Nephron progenitor cell (in vitro differentiated cells): ENCODE results near the gene TRIO.
A peak's percentile ranks its signal among the peaks of the same experiment; 100 is the strongest.

ENCODE experiments used
- DNase-seq: peaks from one replicate; pipeline ENCODE4 v3.0.0; 2021
- H3K27ac Mint-ChIP-seq: 2 replicates; pipeline ENCODE4 v1.8.0; 2021; ENCODE audit warnings: mild to moderate bottlenecking, moderate library complexity, mixed read lengths
- H3K27me3 Mint-ChIP-seq: 2 replicates; pipeline ENCODE4 v1.8.0; 2021; ENCODE audit warnings: mild to moderate bottlenecking, low read depth, mixed read lengths; ENCODE audit not compliant: poor library complexity
- H3K36me3 Mint-ChIP-seq: 2 replicates; pipeline ENCODE4 v1.8.0; 2021; ENCODE audit warnings: low read depth, mixed read lengths
- H3K4me1 Mint-ChIP-seq: 2 replicates; pipeline ENCODE4 v1.8.0; 2021; ENCODE audit warnings: mixed read lengths
- H3K4me3 Mint-ChIP-seq: 2 replicates; pipeline ENCODE4 v1.8.0; 2021; ENCODE audit warnings: mild to moderate bottlenecking, moderate library complexity, mixed read lengths
- H3K9me3 Mint-ChIP-seq: 2 replicates; pipeline ENCODE4 v1.8.0; 2021; ENCODE audit warnings: mild to moderate bottlenecking, moderate library complexity, mixed read lengths
- CTCF ChIP-seq: fragments of 200-600 bp; sonication (generic); IDR thresholded peaks from 2 replicates; pipeline ENCODE4 v1.5.0; 2021; ENCODE audit warnings: antibody characterized with exemption

TRIO gene

DNA sequence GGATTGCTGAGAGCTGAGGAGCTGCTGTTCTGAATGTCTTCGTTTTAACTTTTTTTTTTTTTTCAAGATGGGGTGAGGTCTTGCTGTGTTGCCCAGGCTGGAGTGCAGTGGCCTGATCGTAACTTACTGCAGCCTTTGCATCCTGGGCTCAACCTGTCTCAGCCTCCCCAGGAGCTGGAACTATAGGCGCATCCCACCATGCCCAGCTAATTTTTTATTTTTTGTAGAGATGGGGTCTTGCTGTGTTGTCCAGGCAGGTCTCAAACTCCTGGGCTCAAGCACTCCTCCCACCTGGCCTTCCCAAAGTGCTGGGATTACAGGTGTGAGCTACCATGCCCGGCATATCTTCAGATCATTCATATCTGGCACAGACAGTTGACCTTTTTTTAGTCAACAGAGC lies 46.5 kb downstream of the TRIO start:
- DNase-seq = no peak
- no peaks in the 10 kb centered on the region for H3K9me3 Mint-ChIP-seq
- peaks cover 51% of the 10 kb centered on the region for H3K4me1 Mint-ChIP-seq
- TF ChIP-seq CTCF = no peak
- no peaks in the 10 kb centered on the region for H3K36me3 Mint-ChIP-seq
- H3K27ac Mint-ChIP-seq = peak overlapping the region; percentile 87
- no peak overlapping the region for H3K4me3 Mint-ChIP-seq
- H3K27me3 Mint-ChIP-seq = no peaks in the 10 kb centered on the region

DNA sequence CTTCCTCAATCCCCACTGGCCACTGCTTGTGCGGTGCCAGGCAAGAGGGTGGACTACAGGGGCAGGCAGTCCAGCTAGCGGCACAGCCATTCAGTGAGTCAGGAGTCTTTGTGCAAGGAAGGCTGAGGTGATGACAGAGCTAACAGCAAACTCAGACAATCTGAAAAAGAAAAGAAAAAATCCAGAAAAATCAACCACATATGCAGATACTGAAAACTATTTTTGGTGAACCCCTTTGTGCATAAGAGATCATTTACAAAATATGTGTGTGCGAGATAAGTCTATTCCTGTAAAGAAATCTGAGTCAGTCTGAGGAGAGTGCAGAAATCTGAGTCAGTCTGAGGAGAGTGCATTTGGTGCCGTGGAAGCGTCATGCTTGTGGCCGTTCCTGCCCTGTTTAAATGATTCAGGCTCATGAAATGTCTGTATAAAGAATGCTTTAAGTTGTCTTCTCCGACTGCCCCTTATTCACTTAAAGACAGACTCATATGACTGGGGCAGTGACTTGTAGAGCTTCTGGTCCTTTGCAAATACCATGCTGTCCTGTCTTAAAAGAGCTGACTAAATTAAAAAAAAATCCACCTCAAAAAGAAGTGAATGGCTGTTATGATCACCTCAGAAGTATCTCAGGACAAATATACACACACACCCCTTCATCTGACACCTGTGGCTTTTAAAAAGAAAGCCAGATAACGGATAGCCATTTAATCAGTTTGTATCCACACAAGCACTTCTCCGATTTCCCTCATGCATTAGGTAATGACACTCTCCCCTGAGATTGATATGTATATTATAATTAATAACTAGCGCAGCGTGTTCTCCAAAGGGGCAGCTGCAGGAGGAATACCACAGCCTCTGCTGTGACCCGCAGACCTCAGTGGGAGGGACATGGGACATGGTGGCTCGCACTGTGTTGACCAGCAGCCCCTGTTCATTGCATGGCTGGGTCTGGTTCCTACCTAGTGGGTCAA lies 47.3 kb downstream of the TRIO start:
- Mint-ChIP-seq H3K9me3 (no peaks in the 10 kb centered on the region), H3K27ac (peak overlapping the region; percentile 87), H3K4me1 (peaks cover 50% of the 10 kb centered on the region), H3K4me3 (no peak overlapping the region), H3K36me3 (peaks cover 2% of the 10 kb centered on the region), H3K27me3 (no peaks in the 10 kb centered on the region)
- TF ChIP-seq CTCF = no peak
- DNase-seq = no peak

DNA sequence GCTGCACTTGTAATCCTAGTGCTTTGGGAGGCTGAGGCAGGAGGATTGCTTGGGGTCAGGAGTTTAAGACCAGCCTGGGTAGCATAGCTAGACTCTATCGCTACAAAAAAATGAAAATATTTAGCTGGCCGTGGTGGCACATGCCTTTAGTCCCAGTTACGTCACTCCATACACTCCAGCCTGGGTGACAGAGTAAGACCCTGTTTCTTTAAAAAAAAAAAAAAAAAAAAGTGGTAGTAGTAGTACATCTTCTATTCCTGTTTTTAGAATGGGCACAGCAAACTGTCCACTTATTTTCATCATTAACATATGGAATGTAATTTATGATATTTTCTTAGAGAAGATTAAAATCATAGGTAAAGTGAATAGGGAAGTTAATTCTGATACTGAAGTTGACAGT lies 48.2 kb downstream of the TRIO start:
- DNase-seq = no peak
- Mint-ChIP-seq H3K9me3 (no peaks in the 10 kb centered on the region), H3K4me1 (peaks cover 49% of the 10 kb centered on the region), H3K36me3 (peaks cover 4% of the 10 kb centered on the region), H3K27me3 (no peaks in the 10 kb centered on the region), H3K27ac (no peak overlapping the region), H3K4me3 (no peak overlapping the region)
- TF ChIP-seq CTCF = no peak

DNA sequence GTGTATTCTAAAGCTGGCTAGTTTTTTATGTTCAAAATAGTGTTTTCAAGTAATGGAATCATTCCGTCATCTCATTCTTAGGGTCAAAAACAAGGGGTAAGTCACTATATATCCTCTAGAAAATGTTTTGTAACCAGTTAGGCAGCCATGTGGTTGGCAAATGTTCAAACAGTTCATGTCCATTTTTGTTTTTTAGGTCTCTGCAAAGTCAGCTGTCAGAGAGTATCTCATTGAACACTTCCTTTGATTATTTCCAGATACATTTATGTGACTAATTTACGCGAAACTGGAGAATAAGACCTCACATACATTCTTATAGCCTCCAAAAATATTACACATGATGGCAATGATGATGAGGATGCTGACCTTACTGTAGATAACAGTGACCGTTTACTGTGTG lies 50.4 kb downstream of the TRIO start:
- Mint-ChIP-seq H3K27me3 (no peaks in the 10 kb centered on the region), H3K27ac (peak overlapping the region; percentile 8)

GRCh38 chr5:14195588-14195987 lies 52.4 kb downstream of the TRIO start:
- no peak for TF ChIP-seq CTCF
- Mint-ChIP-seq H3K4me3 (no peak overlapping the region), H3K9me3 (no peaks in the 10 kb centered on the region), H3K27me3 (no peaks in the 10 kb centered on the region), H3K4me1 (peaks cover 49% of the 10 kb centered on the region), H3K27ac (no peak overlapping the region), H3K36me3 (peaks cover 4% of the 10 kb centered on the region)
- DNase-seq = no peak

More for the DNA sequence above, 50.4 kb downstream of the TRIO start:
- H3K4me1 Mint-ChIP-seq = peaks cover 46% of the 10 kb centered on the region
- no peaks in the 10 kb centered on the region for H3K9me3 Mint-ChIP-seq
- no peak for TF ChIP-seq CTCF
- peaks cover 4% of the 10 kb centered on the region for H3K36me3 Mint-ChIP-seq
- no peak for DNase-seq
- H3K4me3 Mint-ChIP-seq = no peak overlapping the region

- Mint-ChIP-seq H3K27me3 (no peaks in the 10 kb centered on the region), H3K9me3 (no peaks in the 10 kb centered on the region), H3K4me1 (peaks cover 53% of the 10 kb centered on the region), H3K27ac (peak overlapping the region; percentile 78), H3K36me3 (peaks cover 4% of the 10 kb centered on the region), H3K4me3 (no peak overlapping the region)
- DNase-seq = no peak
- TF ChIP-seq CTCF = no peak
Observed at GRCh38 chr5:14197056-14197455, 53.9 kb downstream of the TRIO start.
